ENCODE data around the gene CLSTN2. TPM values are rescaled to one million over a fixed set of nuclear protein-coding genes. Genes with fewer than 3 reads are reported as not detected.

Gene CLSTN2
- total and polyA plus RNA-seq, 8 donors: 0.31 to 1.1 (median 0.61) TPM

DNA sequence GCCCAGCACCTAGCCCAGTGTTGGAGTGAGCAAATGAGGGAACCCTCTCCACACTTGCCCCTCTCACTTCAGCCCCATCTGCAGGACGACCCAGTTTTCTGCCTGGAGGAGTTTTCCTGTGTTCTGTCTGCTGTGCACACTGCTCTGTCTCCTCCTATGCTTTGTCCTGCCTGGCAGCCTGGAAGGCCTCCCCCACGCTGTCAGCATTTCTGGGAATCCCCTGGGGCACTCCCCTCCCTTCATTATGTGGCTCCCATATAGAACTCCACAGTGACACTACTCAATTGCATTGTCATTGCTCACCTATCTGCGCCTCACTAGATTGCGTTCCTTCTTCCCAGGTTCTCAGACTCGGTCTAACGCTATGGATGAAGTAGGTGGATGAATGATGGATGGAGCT is 13.9 kb downstream of the CLSTN2 start:
- no peaks in the 10 kb centered on the region for H3K36me3 ChIP-seq
- no peak overlapping the region for H3K27ac ChIP-seq
- ATAC-seq (no peak), DNase-seq (no peak)
- no peaks in the 10 kb centered on the region for H3K4me1 ChIP-seq
- H3K27me3 ChIP-seq: no peaks in the 10 kb centered on the region
- no peak overlapping the region for H3K4me3 ChIP-seq
- TF ChIP-seq, protein P1, sequence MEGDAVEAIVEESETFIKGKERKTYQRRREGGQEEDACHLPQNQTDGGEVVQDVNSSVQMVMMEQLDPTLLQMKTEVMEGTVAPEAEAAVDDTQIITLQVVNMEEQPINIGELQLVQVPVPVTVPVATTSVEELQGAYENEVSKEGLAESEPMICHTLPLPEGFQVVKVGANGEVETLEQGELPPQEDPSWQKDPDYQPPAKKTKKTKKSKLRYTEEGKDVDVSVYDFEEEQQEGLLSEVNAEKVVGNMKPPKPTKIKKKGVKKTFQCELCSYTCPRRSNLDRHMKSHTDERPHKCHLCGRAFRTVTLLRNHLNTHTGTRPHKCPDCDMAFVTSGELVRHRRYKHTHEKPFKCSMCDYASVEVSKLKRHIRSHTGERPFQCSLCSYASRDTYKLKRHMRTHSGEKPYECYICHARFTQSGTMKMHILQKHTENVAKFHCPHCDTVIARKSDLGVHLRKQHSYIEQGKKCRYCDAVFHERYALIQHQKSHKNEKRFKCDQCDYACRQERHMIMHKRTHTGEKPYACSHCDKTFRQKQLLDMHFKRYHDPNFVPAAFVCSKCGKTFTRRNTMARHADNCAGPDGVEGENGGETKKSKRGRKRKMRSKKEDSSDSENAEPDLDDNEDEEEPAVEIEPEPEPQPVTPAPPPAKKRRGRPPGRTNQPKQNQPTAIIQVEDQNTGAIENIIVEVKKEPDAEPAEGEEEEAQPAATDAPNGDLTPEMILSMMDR (IDR thresholded peaks at IDR 0.05): no peak
- H3K9me3 ChIP-seq: peaks cover 0 to 2% of the 10 kb centered on the region in 2 donors
- intact Hi-C loops (cut with DNase I): no loop called here

DNA sequence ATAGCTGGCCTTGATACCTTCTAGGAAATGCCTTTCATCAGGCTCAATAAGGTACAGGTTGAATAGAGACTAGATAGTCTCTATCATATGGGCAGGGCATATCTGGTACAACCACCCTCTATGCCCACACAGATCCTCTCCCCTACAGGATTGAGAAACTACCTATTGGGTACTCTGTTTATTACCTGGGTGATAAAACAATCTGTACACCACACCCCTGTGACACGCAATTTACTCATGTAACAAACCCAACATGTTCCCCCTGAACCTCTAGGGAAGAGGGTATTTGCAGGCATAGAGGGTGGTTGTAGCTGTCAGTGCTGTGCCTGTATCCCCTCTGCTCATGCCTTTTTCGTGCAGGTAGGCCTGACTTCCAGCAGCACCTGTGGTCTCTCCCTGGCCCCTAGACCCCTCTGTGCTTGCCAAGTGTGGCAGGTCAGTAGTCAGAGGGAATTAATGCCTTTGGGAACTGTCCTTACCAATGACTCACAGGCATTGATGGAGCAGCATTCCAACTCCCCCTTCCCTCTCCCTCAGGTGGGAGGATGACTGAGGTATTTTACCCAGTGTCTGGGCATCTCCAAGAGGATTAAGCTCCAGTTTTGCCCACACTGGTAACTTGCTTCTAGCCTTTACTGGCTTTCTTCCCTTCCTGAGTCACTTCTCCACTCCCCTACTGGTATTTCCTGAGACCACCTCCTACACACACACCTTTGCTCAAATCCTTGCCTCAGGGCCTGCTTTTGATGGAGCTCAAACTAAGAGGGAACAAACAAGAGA is 18.3 kb downstream of the CLSTN2 start:
- no peaks in the 10 kb centered on the region for H3K9me3 ChIP-seq
- TF ChIP-seq, protein P1 (IDR thresholded peaks at IDR 0.05): no peak
- no peaks in the 10 kb centered on the region for H3K36me3 ChIP-seq
- DNase-seq (no peak), ATAC-seq (no peak)
- H3K4me1 ChIP-seq: no peaks in the 10 kb centered on the region
- H3K27ac ChIP-seq: no peak overlapping the region
- intact Hi-C loops (cut with DNase I): no loop called here
- no peaks in the 10 kb centered on the region for H3K27me3 ChIP-seq
- no peak overlapping the region for H3K4me3 ChIP-seq

DNA sequence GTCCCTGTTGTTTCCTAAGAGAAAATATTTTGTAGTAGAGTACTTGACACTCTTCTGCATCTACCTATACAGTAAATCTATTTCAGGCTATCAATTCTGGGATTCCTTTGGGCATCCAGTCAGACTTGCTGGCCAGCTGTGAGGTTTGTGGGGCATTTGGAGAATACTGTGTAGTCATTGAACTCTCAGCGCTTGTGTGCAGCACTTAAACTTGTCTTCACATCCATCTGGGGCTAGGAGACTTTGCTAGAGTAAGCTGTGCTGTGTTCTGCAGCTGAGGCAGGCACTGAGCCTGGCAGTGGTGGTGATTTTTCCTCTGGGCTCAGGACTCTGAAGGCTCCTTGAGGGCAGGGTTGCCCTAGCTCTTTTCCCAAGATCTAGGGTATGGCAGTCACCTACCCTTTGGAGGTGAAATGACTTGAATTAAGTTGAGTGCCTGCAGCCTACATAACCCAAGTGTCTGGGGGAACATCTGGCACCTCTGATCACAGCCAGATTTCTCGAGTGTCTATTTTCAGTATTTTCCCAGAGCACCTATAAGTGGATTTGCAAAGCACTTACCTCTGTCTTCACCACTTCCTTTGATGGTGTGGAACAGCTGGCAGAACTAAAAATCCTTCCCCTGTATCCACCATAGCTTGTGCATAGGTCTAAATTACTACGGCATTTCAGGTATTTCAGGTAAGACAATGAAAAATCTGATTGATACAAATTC is 19.3 kb downstream of the CLSTN2 start:
- Histone ChIP-seq H3K9me3 (no peaks in the 10 kb centered on the region), H3K4me3 (no peak overlapping the region), H3K36me3 (no peaks in the 10 kb centered on the region), H3K4me1 (no peaks in the 10 kb centered on the region), H3K27me3 (no peaks in the 10 kb centered on the region), H3K27ac (no peak overlapping the region)
- no peak for ATAC-seq
- TF ChIP-seq, protein P1 (IDR thresholded peaks at IDR 0.05): no peak
- intact Hi-C loops (cut with DNase I): no loop called here
- DNase-seq: no peak

DNA sequence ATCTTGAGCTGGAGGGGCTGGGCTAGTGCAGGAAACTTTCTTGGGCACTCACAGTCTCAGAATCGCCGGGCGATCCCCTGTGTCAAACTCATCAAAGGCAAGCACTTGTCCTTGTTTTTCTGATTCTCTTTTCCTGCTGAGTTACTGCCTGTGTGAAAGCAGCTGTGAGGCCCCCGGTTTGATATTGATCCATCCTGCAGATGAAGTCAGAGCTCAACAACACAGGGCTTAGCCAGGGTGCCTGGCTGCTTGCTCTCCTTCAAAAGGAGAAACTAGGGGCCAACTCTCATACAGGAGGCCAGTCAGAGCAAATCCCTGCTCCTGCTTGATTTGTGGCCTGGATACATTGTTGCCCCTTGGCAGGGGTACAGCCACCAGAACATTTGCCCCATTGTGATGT is 22.9 kb downstream of the CLSTN2 start:
- DNase-seq: no peak
- no peaks in the 10 kb centered on the region for H3K4me1 ChIP-seq
- no peaks in the 10 kb centered on the region for H3K27me3 ChIP-seq
- H3K27ac ChIP-seq: no peak overlapping the region
- TF ChIP-seq, protein P1 (IDR thresholded peaks at IDR 0.05): no peak
- no peak overlapping the region for H3K4me3 ChIP-seq
- no peaks in the 10 kb centered on the region for H3K9me3 ChIP-seq
- intact Hi-C loops (cut with DNase I): no loop called here
- H3K36me3 ChIP-seq: no peaks in the 10 kb centered on the region
- no peak for ATAC-seq

DNA sequence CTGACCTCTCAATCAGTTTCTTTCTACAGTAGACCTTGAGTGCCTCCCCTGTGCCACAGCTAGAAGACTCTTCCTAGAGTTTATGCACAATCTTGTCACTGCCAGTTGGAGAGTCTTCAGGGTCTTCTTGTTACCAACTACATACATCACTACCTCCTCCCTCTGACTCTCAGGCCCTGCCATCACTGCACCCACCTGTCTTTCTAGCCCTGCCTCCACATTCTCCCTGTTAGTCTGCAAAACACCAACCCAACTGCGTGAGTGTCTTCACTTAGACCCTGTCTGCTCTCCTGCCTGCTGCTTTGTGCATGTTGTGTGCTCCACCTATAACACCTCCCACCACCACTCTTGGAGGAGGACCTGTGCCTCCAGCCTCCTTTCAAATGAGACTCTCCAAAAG is 34.4 kb downstream of the CLSTN2 start:
- no peaks in the 10 kb centered on the region for H3K27me3 ChIP-seq
- DNase-seq: no peak
- no peaks in the 10 kb centered on the region for H3K4me1 ChIP-seq
- H3K27ac ChIP-seq: no peak overlapping the region
- intact Hi-C loops (cut with DNase I): no loop called here
- H3K9me3 ChIP-seq: no peaks in the 10 kb centered on the region
- no peak overlapping the region for H3K4me3 ChIP-seq
- H3K36me3 ChIP-seq: no peaks in the 10 kb centered on the region
- TF ChIP-seq, protein P1 (IDR thresholded peaks at IDR 0.05): no peak
- no peak for ATAC-seq
